GM18873 (cell line): Measurements from ENCODE around the gene LYPD4.
"Not testable (repeated sequence)": the region's sequence is repeated elsewhere in the genome, so short reads cannot be mapped to it uniquely, and the experiment has no call there.

ENCODE experiments used
- ATAC-seq: cut with Tn5 transposase; IDR thresholded peaks from one replicate; pipeline ENCODE4 v1.9.1; 2021; ENCODE audit warnings: mild to moderate bottlenecking, moderate library complexity, moderate number of reproducible peaks; ENCODE audit not compliant: unreplicated experiment, low FRiP score

LYPD4 gene

GRCh38 chr19:41875973-41876372, 31.5 kb upstream of the LYPD4 start:
- ATAC-seq = not testable (repeated sequence)

- no peak for ATAC-seq
These were observed 28.5 kb upstream of the LYPD4 start for GRCh38 chr19:41872775-41873647.

- no peak for ATAC-seq
These were observed 27.9 kb upstream of the LYPD4 start for GRCh38 chr19:41872384-41872774.

GRCh38 chr19:41871573-41872383, 27.3 kb upstream of the LYPD4 start:
- peak; percentile 43 for ATAC-seq

GRCh38 chr19:41870401-41870873, 26.0 kb upstream of the LYPD4 start:
- ATAC-seq = no peak

- ATAC-seq = no peak
These were observed 25.0 kb upstream of the LYPD4 start for GRCh38 chr19:41869374-41869955.

- no peak for ATAC-seq
These were observed 24.5 kb upstream of the LYPD4 start for GRCh38 chr19:41868989-41869300.

GRCh38 chr19:41868120-41868988, 23.9 kb upstream of the LYPD4 start:
- ATAC-seq = no peak

GRCh38 chr19:41866284-41866683, 21.8 kb upstream of the LYPD4 start:
- no peak for ATAC-seq

- ATAC-seq = no peak
These were observed 19.9 kb upstream of the LYPD4 start for GRCh38 chr19:41864374-41864773.

- ATAC-seq = no peak
These were observed 18.9 kb upstream of the LYPD4 start for GRCh38 chr19:41863209-41863931.

- no peak for ATAC-seq
These were observed 18.0 kb upstream of the LYPD4 start for GRCh38 chr19:41862445-41862986.

- ATAC-seq = no peak
These were observed 17.4 kb upstream of the LYPD4 start for GRCh38 chr19:41861846-41862245.

GRCh38 chr19:41861116-41861768, 16.8 kb upstream of the LYPD4 start:
- no peak for ATAC-seq

GRCh38 chr19:41860419-41861115, 16.1 kb upstream of the LYPD4 start:
- no peak for ATAC-seq

GRCh38 chr19:41859618-41860418, 15.3 kb upstream of the LYPD4 start, which contains the start of gene RPS19:
Gene RPS19, plus strand, starts transcription at chr19:41860255. Its CDS starts 520 bp downstream, at chr19:41860775.
- ATAC-seq = peak; percentile 71

GRCh38 chr19:41859213-41859617, 14.7 kb upstream of the LYPD4 start:
- ATAC-seq = no peak
